H1 (cell line): ENCODE data around the gene ZNF425. TPM values are rescaled to one million over a fixed set of nuclear protein-coding genes. Genes with fewer than 3 reads are reported as not detected.

Experiments used
- CTCF ChIA-PET: fragments of 300-600 bp; sonication (Branson Sonifier 250); formaldehyde crosslinking; loops from one replicate; lab custom pipeline; 2021; ENCODE audit not compliant: partially characterized antibody; lab: Charles Lee
- POLR2A ChIA-PET: fragments of 300-600 bp; sonication (Branson Sonifier 250); formaldehyde crosslinking; loops from one replicate; lab custom pipeline; 2021; ENCODE audit warnings: inconsistent platforms; ENCODE audit not compliant: partially characterized antibody; lab: Charles Lee
- DNase-seq, 2 experiments: peaks; one replicate each; pipeline versions ENCODE4 v3.0.0 to v3.0.0-alpha.2; 2010 to 2022; ENCODE audit warnings: low spot score in 2 of 2, low read depth in 1 of 2, mixed read lengths in 1 of 2
- FAIRE-seq: peaks from 2 replicates; lab custom pipeline; 2011; peaks lifted over from hg19 to GRCh38; lab: Jason Lieb, UNC
- H2AFZ ChIP-seq: 2 replicates; pipeline ENCODE4 v1.8.1; 2012; ENCODE audit warnings: low read length, inconsistent platforms
- H2AK5ac ChIP-seq: 2 replicates; pipeline ENCODE4 v1.6.1; 2013; ENCODE audit warnings: low read depth, low read length
- H2BK120ac ChIP-seq: replicated peaks from 2 replicates; pipeline ENCODE3; 2013; ENCODE audit warnings: low read depth, low read length, inconsistent platforms
- H2BK12ac ChIP-seq: 2 replicates; pipeline ENCODE4 v1.6.1; 2013; ENCODE audit warnings: low read depth, low read length
- H2BK15ac ChIP-seq: 2 replicates; pipeline ENCODE4 v1.6.1; 2013; ENCODE audit warnings: low read length
- H2BK20ac ChIP-seq: 2 replicates; pipeline ENCODE4 v1.6.1; 2013; ENCODE audit warnings: low read length
- H2BK5ac ChIP-seq: 2 replicates; pipeline ENCODE4 v1.6.1; 2013; ENCODE audit warnings: low read depth, low read length
- H3K14ac ChIP-seq: 2 replicates; pipeline ENCODE4 v1.6.1; 2013; ENCODE audit warnings: inconsistent platforms; ENCODE audit not compliant: insufficient read length
- H3K18ac ChIP-seq: 2 replicates; pipeline ENCODE4 v1.6.1; 2013; ENCODE audit warnings: low read length; ENCODE audit errors: extremely low read depth
- H3K23ac ChIP-seq: 2 replicates; pipeline ENCODE4 v1.6.1; 2013; ENCODE audit warnings: inconsistent platforms; ENCODE audit not compliant: insufficient read length
- H3K23me2 ChIP-seq: 2 replicates; pipeline ENCODE4 v1.6.1; 2013; ENCODE audit warnings: low read depth, low read length
- H3K27ac ChIP-seq: 2 replicates; pipeline ENCODE4 v1.6.1; 2011; ENCODE audit warnings: low read depth, low read length, inconsistent platforms
- H3K27me3 ChIP-seq, 4 experiments: replicated peaks in 1 of 4; 1 replicate in 1 of 4; 2 replicates in 3 of 4; pipeline versions ENCODE4 v1.6.1 to v1.8.1; 2011 to 2013; ENCODE audit warnings: low read length in 3 of 4, mild to moderate bottlenecking in 3 of 4, inconsistent platforms in 2 of 4, mixed read lengths in 2 of 4, moderate library complexity in 1 of 4; ENCODE audit not compliant: control insufficient read depth in 3 of 4, insufficient read depth in 3 of 4; ENCODE audit errors: extremely low read depth in 1 of 4
- H3K36me3 ChIP-seq, 4 experiments: 2 replicates each; pipeline versions ENCODE4 v1.6.1 to v1.8.1; 2011 to 2013; ENCODE audit warnings: mild to moderate bottlenecking in 4 of 4, low read length in 3 of 4, moderate library complexity in 2 of 4, control low read depth in 1 of 4, inconsistent platforms in 1 of 4; ENCODE audit not compliant: insufficient read depth in 4 of 4, control insufficient read depth in 2 of 4
- H3K4ac ChIP-seq: replicated peaks from 2 replicates; pipeline ENCODE3; 2013; ENCODE audit warnings: low read length, low read depth, mixed read lengths, inconsistent platforms; ENCODE audit not compliant: insufficient read length
- H3K4me1 ChIP-seq, 4 experiments: replicated peaks in 1 of 4; 1 replicate in 1 of 4; 2 replicates in 3 of 4; pipeline versions ENCODE4 v1.6.1 to v1.8.1; 2011 to 2013; ENCODE audit warnings: low read length in 3 of 4, inconsistent platforms in 2 of 4, mixed read lengths in 1 of 4; ENCODE audit not compliant: insufficient read depth in 4 of 4, control insufficient read depth in 3 of 4
- H3K4me2 ChIP-seq, 2 experiments: 2 replicates each; pipeline versions ENCODE4 v1.6.1 to v1.8.1; 2011 to 2013; ENCODE audit warnings: low read depth in 2 of 2, low read length in 2 of 2, control low read depth in 1 of 2, inconsistent platforms in 1 of 2, mild to moderate bottlenecking in 1 of 2; ENCODE audit not compliant: insufficient read depth in 1 of 2
- H3K4me3 ChIP-seq, 4 experiments: fragments of 200-600, 300-600 bp in 1 of 4; sonication (generic), shearing (Covaris generic), sonication (Bioruptor Twin) in 1 of 4; 2 replicates each; pipeline versions ENCODE4 v1.5.1 to v1.8.1; 2011 to 2016; ENCODE audit warnings: low read length in 4 of 4, low read depth in 3 of 4, control low read depth in 2 of 4, inconsistent platforms in 2 of 4, mild to moderate bottlenecking in 2 of 4, mixed read lengths in 1 of 4, moderate library complexity in 1 of 4; ENCODE audit not compliant: insufficient read depth in 2 of 4; ENCODE audit errors: extremely low read depth in 1 of 4
- H3K56ac ChIP-seq: replicated peaks from 2 replicates; pipeline ENCODE3; 2013; ENCODE audit warnings: low read depth, mild to moderate bottlenecking, mixed read lengths, low read length, inconsistent platforms; ENCODE audit not compliant: insufficient read length
- H3K79me1 ChIP-seq: 2 replicates; pipeline ENCODE4 v1.6.1; 2013; ENCODE audit warnings: low read depth, low read length, control low read depth
- H3K79me2 ChIP-seq, 2 experiments: 2 replicates each; pipeline versions ENCODE4 v1.6.1 to v1.8.1; 2012 to 2013; ENCODE audit warnings: low read length in 2 of 2, mild to moderate bottlenecking in 2 of 2, inconsistent platforms in 1 of 2; ENCODE audit not compliant: insufficient read depth in 2 of 2, control insufficient read depth in 1 of 2
- H3K9ac ChIP-seq, 4 experiments: replicated peaks in 1 of 4; 1 replicate in 1 of 4; 2 replicates in 3 of 4; pipeline versions ENCODE4 v1.6.1 to v1.8.1; 2011 to 2013; ENCODE audit warnings: low read depth in 3 of 4, low read length in 3 of 4, control low read depth in 2 of 4, mild to moderate bottlenecking in 2 of 4, moderate library complexity in 2 of 4, inconsistent platforms in 1 of 4; ENCODE audit errors: extremely low read depth in 1 of 4
- H3K9me3 ChIP-seq, 2 experiments: 2 replicates each; pipeline versions ENCODE4 v1.6.1 to v1.8.1; 2012 to 2013; ENCODE audit warnings: mild to moderate bottlenecking in 2 of 2, moderate library complexity in 2 of 2, control low read depth in 1 of 2, inconsistent platforms in 1 of 2, low read depth in 1 of 2, low read length in 1 of 2, mixed read lengths in 1 of 2; ENCODE audit not compliant: insufficient read depth in 2 of 2
- H4K20me1 ChIP-seq, 2 experiments: replicated peaks in 1 of 2; 2 replicates each; pipeline versions ENCODE3 to v1.8.1; 2011 to 2013; ENCODE audit warnings: inconsistent platforms in 2 of 2, low read length in 2 of 2, mild to moderate bottlenecking in 1 of 2; ENCODE audit not compliant: insufficient read depth in 2 of 2, control insufficient read depth in 1 of 2
- H4K5ac ChIP-seq: 2 replicates; pipeline ENCODE4 v1.6.1; 2013; ENCODE audit warnings: low read length, low read depth, mixed read lengths, inconsistent platforms; ENCODE audit not compliant: insufficient read length
- H4K8ac ChIP-seq: 2 replicates; pipeline ENCODE4 v1.8.0; 2013; ENCODE audit warnings: mild to moderate bottlenecking, moderate library complexity, low read length, inconsistent platforms; ENCODE audit not compliant: insufficient read depth; ENCODE audit errors: extremely low read depth
- H4K91ac ChIP-seq: replicated peaks from 2 replicates; pipeline ENCODE3; 2013; ENCODE audit warnings: low read length, mixed read lengths, inconsistent platforms; ENCODE audit not compliant: insufficient read length
- ASH2L ChIP-seq: fragments of 200-600, 300-600 bp; sonication (generic); IDR thresholded peaks from one replicate; pipeline ENCODE4 v1.7.1; 2017; ENCODE audit warnings: low read length
- BACH1 ChIP-seq: IDR thresholded peaks from 2 replicates; pipeline ENCODE4 v1.6.1; 2012; ENCODE audit warnings: low read length, improper control_type of control experiment
- CHD1 ChIP-seq: IDR thresholded peaks from 2 replicates; pipeline ENCODE4 v1.6.1; 2012; ENCODE audit warnings: low read depth, low read length, improper control_type of control experiment
- EP300 ChIP-seq, 2 experiments: IDR thresholded peaks; 1 replicate in 1 of 2; 2 replicates in 1 of 2; pipeline ENCODE4 v1.6.1; 2011 to 2012; ENCODE audit warnings: low read depth in 2 of 2, low read length in 2 of 2, mild to moderate bottlenecking in 2 of 2, borderline replicate concordance in 1 of 2, inconsistent platforms in 1 of 2, moderate library complexity in 1 of 2
- JUND ChIP-seq: IDR thresholded peaks from 2 replicates; pipeline ENCODE4 v1.6.1; 2011; ENCODE audit warnings: mild to moderate bottlenecking, improper control_type of control experiment, low read length
- NANOG ChIP-seq: IDR thresholded peaks from 2 replicates; pipeline ENCODE4 v1.6.1; 2011; ENCODE audit warnings: low read length, low read depth, mild to moderate bottlenecking, inconsistent platforms; ENCODE audit not compliant: insufficient read depth, poor library complexity, severe bottlenecking
- RAD21 ChIP-seq, 2 experiments: IDR thresholded peaks in 1 of 2; conservative IDR thresholded peaks in 1 of 2; 2 replicates each; pipeline ENCODE4 v1.6.1; 2011; ENCODE audit warnings: low read depth in 2 of 2, low read length in 2 of 2, improper control_type of control experiment in 1 of 2, inconsistent platforms in 1 of 2, mild to moderate bottlenecking in 1 of 2, moderate library complexity in 1 of 2
- SIN3A ChIP-seq, 2 experiments: IDR thresholded peaks in 1 of 2; conservative IDR thresholded peaks in 1 of 2; 2 replicates each; pipeline ENCODE4 v1.6.1; 2011 to 2012; ENCODE audit warnings: low read length in 2 of 2, improper control_type of control experiment in 1 of 2, low read depth in 1 of 2, mild to moderate bottlenecking in 1 of 2
- TCF12 ChIP-seq: IDR thresholded peaks from 2 replicates; pipeline ENCODE4 v1.6.1; 2011; ENCODE audit warnings: low read depth, mild to moderate bottlenecking, low read length
- YY1 ChIP-seq: IDR thresholded peaks from 2 replicates; pipeline ENCODE4 v1.6.1; 2011; ENCODE audit warnings: low read depth, mild to moderate bottlenecking, low read length
- ZNF274 ChIP-seq: IDR thresholded peaks from 2 replicates; pipeline ENCODE4 v1.7.0; 2012; ENCODE audit warnings: low read length, borderline replicate concordance; ENCODE audit errors: extremely low read depth
- WGBS, 2 experiments: shearing (Covaris generic) in 1 of 2; methylation state at CpG; one replicate each; pipeline versions ENCODE4 v1.1.6 to v1.1.7; 2013 to 2015; ENCODE audit warnings: low lambda C conversion rate in 2 of 2, mixed read lengths in 2 of 2, inconsistent platforms in 1 of 2, low coverage in 1 of 2, missing lambda C conversion rate in 1 of 2; ENCODE audit not compliant: insufficient replicate concordance in 2 of 2, insufficient coverage in 1 of 2, insufficient read length in 1 of 2; ENCODE audit errors: extremely low coverage in 1 of 2, missing lambda C conversion rate in 1 of 2; 5-methylcytosine and 5-hydroxymethylcytosine counted together
- polyA plus RNA-seq, 7 experiments: library from polyadenylated mRNA; depleted of rRNA in 3 of 7; stranded (reverse) in 5 of 7; unstranded in 2 of 7; fragments of >200 nt in 5 of 7; fragments of 200-250 nt in 2 of 7; gene quantifications; 1 replicate in 5 of 7; 2 replicates in 1 of 7; 4 replicates in 1 of 7; pipeline versions ENCODE4 v1.2.1 to v1.2.3, GENCODE V29; 2011 to 2013; ENCODE audit warnings: missing spikeins in 2 of 7, mixed read lengths in 2 of 7
- total RNA-seq: library from RNA; stranded (reverse); fragmentation: NEBNext Ultra II Directional; extraction: Animal tissue kit (Norgen Biotek cat#: 25700); gene quantifications from 2 replicates; pipeline ENCODE4 v1.2.1, GENCODE V29; 2021
- TF ChIP-seq, protein P1 (sequence below): IDR thresholded peaks from 2 replicates; pipeline ENCODE4 v1.6.1; 2011; ENCODE audit warnings: low read depth, mild to moderate bottlenecking, low read length; ENCODE audit not compliant: insufficient read depth

ZNF425 gene
- total and polyA plus RNA-seq, 2 of the 8 experiments (the other 6 are each of a cell fraction or from before 2014, with no cell fraction given), result 3.4 to 6.1 TPM

GRCh38 chr7:149060156-149060555 is 66.0 kb downstream of the ZNF425 start:
- no peak overlapping the region for H3K4ac ChIP-seq
- no peak overlapping the region for H2BK5ac ChIP-seq
- H3K9ac ChIP-seq, result no peak overlapping the region
- CTCF ChIA-PET, result interaction anchor here (1.6 to 2.5 kb wide), 5 partner anchors 11 to 70 kb away, joined by 3 to 7 read pairs (median 6); no protein-coding TSS in a partner anchor
- no peak overlapping the region for H2AK5ac ChIP-seq
- no peak overlapping the region for H2BK12ac ChIP-seq
- no peaks in the 10 kb centered on the region for H3K36me3 ChIP-seq
- H2BK15ac ChIP-seq, result no peak overlapping the region
- no peak for FAIRE-seq
- H3K4me1 ChIP-seq, result no peaks in the 10 kb centered on the region
- TF ChIP-seq SIN3A (conservative IDR thresholded peaks at IDR 0.05 in 1 of 2, IDR thresholded peaks at IDR 0.05 in 1 of 2; ENCODE audit: low read depth in 1 of 2, low read length in 2 of 2) (no peak), EP300 (IDR thresholded peaks at IDR 0.05; ENCODE audit: borderline replicate concordance in 1 of 2, low read depth in 2 of 2, low read length in 2 of 2) (no peak), YY1 (no peak), RAD21 (IDR thresholded peaks at IDR 0.05 in 1 of 2, conservative IDR thresholded peaks at IDR 0.05 in 1 of 2; ENCODE audit: low read depth in 2 of 2, low read length in 2 of 2) (no peak), TCF12 (no peak), BACH1 (no peak), JUND (no peak), ASH2L (no peak), NANOG (no peak), CHD1 (no peak), ZNF274 (no peak)
- TF ChIP-seq, protein P1, sequence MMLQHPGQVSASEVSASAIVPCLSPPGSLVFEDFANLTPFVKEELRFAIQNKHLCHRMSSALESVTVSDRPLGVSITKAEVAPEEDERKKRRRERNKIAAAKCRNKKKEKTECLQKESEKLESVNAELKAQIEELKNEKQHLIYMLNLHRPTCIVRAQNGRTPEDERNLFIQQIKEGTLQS, result no peak
- no peaks in the 10 kb centered on the region for H3K23me2 ChIP-seq
- H3K14ac ChIP-seq, result no peak overlapping the region
- no peak overlapping the region for H3K18ac ChIP-seq
- H4K5ac ChIP-seq, result no peak overlapping the region
- POLR2A ChIA-PET, result interaction anchor here (1.6 kb wide), 1 partner anchor 9 kb away, joined by 4 read pairs; no protein-coding TSS in a partner anchor
- H3K27ac ChIP-seq, result no peak overlapping the region
- no peak for DNase-seq
- no peak overlapping the region for H4K91ac ChIP-seq
- H2AFZ ChIP-seq, result no peak overlapping the region
- H2BK120ac ChIP-seq, result no peak overlapping the region
- H3K27me3 ChIP-seq, result no peaks in the 10 kb centered on the region
- no peak overlapping the region for H3K56ac ChIP-seq
- H4K8ac ChIP-seq, result no peak overlapping the region
- H3K4me3 ChIP-seq, result no peak overlapping the region
- H3K9me3 ChIP-seq, result no peaks in the 10 kb centered on the region
- H3K79me2 ChIP-seq, result no peaks in the 10 kb centered on the region
- H3K79me1 ChIP-seq, result no peaks in the 10 kb centered on the region
- H4K20me1 ChIP-seq, result no peaks in the 10 kb centered on the region
- H3K4me2 ChIP-seq, result no peak overlapping the region
- H3K23ac ChIP-seq, result no peak overlapping the region
- WGBS, 2 experiments, result 81% methylated on average over 1 of the region's 1 CpG; no CpG with 5 or more reads in 1 of the 2 experiments
- H2BK20ac ChIP-seq, result no peak overlapping the region
